Caki2 (cell line): ENCODE data around the gene NEU1. TPM values are rescaled to one million over a fixed set of nuclear protein-coding genes. Genes with fewer than 3 reads are reported as not detected.
"Not testable (repeated sequence)": the region's sequence is repeated elsewhere in the genome, so short reads cannot be mapped to it uniquely, and the experiment has no call there.

Source experiments
- DNase-seq: peaks from one replicate; pipeline ENCODE4 v3.0.0-alpha.2; 2015; ENCODE audit warnings: low read depth
- in situ Hi-C: cut with HindIII; loops from 2 replicates; pipeline ENCODE4 v1.10.0; 2016; ENCODE audit warnings: low sequenced_read_pairs, low pct_unique_long_range_greater_than_20kb, mixed read lengths
- total RNA-seq: library from RNA; depleted of rRNA; stranded (reverse); fragments of >200 nt; shearing (Covaris generic); gene quantifications from 2 replicates; pipeline ENCODE4 v1.2.3, GENCODE V29; 2014; ENCODE audit warnings: low replicate concordance; rRNA removed

NEU1 gene
- total RNA-seq, result 73.1 and 105 TPM in 2 replicates

DNA sequence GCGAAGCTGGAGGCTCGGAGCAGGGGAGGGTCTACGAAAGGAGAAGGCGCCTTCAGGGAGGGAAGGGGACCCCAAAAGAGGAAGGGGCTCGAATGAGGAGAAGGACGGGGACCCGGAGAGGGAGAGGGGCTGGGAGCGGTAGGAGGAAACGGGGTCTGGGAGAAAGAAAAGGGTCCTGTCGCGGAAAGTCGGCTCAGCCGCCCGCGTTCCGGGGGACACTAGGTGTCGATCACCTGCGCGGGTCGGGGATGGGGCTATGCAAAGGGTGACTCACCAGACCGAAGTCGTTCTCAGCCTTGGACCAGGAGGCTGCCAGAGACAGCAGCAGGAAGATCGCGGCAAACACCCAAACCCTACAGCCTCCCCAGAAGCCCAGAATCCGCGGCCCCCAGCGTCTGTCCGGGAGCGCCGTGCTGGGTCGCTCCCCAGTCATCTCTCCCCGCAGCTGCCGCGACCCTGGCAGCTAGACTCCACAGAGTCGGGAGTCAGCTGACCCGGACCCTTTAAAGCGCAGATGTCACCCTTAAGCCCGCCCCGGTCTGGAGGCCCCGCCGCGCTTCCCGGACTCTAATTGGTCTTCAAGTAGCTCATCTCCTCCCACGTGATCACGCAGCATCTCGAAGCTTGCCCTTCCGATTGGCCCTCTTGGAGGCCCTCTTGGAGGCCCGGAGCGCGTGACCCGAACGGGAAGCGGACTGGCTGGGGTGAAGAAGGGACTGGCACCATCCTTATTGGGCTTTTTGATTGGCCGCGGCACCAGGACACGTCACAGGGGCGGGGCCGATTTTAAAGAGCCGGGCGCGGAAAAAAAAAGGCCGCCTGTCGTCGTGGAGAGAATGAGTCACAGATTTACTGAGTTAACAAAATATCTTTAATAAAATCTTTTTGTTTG is at the start of gene NEU1:
Gene NEU1, minus strand, starts transcription at position 478 of the 892 bp plus-strand sequence. Its CDS starts 45 bp downstream, at position 433.
- in situ Hi-C loops, result no loop called here
- peak; percentile 100 for DNase-seq

DNA sequence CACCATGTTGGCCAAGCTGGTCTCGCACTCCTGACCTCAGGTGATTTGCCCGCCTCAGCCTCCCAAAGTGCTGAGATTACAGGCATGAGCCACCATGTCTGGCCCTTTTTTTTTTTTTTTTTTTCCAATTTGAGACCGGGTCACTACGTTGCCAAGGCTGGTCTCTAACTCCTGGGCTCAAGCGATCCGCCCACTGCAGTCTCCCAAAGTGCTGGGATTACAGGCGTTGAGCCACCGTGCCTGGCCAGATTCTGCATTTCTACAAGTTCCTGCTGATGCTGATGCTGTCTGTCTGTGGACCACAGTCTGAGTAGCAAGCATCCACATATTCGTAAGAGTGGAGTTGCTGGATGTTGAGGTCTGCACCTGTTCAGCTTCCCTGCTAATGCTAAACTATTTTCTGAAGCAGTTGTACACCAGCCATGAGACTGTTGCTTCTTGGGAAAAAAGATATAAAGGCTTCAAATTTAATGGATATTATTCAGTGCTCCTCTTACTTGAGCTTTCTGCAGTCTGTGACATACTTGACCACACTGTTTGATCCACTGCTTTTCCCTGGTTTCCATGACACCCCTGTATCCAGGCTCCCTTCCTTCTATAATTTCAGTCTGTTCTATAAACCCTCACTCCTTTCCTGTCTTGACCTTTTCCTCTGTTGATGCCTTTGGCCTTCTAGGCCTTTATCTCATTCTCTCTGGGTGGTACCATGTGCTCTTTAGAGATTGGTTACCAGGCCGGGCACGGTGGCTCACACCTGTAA is 49.4 kb upstream of the NEU1 start:
- in situ Hi-C loops, result no loop called here

GRCh38 chr6:31909298-31909697 is 46.7 kb upstream of the NEU1 start:
- DNase-seq, in situ Hi-C loops: not testable (repeated sequence)

More for the DNA sequence above, 49.4 kb upstream of the NEU1 start:
- DNase-seq, result no peak

DNA sequence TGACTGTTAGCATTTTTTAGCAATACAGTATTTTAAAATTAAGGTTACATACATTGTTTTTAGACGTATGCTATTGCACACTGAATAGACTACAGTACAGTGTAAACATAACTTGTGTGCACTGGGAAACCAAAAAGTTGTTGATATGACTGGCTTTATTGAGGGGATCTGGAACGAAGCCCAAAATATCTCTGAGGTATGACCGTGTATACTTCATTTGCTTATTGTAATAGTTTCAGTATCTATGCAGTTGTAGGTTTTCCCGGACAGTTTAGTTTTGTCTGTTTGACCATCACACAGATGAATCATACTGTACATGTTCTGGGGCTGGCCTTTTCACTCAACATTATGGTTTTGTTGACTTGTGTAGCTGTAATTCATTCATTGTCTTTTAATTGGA is 46.2 kb upstream of the NEU1 start:
- DNase-seq, result peak; percentile 23
- in situ Hi-C loops, result no loop called here

DNA sequence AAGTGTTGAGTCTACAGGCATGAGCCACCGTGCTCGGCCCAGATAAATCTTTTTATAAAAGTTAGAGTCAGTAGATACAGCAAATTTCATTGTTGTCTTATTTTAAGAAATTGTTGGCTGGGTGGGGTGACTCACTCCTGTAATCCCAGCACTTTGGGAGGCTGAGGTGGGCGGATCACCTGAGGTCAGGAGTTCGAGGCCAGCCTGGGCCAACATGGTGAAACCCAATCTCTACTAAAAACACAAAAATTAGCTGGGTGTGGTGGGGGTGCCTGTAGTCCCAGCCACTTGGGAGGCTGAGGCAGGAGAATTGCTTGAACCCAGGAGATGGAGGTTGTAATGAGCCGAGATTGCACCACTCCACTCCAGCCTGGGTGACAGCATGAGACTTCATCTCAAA is 45.6 kb upstream of the NEU1 start:
- in situ Hi-C loops, DNase-seq: not testable (repeated sequence)

DNA sequence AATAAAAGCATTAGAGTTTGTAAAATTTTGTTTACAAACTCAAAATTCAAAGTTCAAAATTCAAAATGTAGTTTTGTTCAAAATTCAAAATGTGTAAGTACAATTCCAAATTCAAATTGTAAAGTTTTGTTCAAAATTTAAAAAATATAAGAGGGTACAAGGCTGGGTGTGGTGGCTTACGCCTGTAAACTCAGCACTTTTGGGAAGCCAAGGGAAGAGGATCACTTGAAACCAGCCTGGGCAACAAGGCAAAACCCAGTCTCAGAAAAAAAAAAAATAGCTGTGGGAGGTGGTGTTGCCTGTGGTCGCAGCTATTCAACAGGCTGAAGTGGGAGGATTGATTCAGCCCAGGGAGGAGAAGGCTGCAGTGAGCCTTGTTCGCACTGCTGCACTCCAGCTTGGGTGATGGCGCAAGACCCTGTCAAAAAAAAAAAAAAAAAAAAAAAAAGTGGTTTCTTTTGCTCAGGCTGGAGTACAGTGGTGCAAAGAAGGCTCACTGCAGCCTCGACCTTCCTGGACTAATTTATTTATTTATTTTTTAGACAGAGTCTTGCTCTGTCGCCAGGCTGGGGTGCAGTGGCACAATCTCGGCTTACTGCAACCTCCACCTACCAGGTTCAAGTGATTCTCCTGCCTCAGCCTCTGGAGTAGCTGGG is 44.7 kb upstream of the NEU1 start:
- in situ Hi-C loops, result no loop called here

GRCh38 chr6:31906727-31907126 is 44.1 kb upstream of the NEU1 start:
- DNase-seq, in situ Hi-C loops: not testable (repeated sequence)

More for the DNA sequence above, 44.7 kb upstream of the NEU1 start:
- peak; percentile 54 for DNase-seq

DNA sequence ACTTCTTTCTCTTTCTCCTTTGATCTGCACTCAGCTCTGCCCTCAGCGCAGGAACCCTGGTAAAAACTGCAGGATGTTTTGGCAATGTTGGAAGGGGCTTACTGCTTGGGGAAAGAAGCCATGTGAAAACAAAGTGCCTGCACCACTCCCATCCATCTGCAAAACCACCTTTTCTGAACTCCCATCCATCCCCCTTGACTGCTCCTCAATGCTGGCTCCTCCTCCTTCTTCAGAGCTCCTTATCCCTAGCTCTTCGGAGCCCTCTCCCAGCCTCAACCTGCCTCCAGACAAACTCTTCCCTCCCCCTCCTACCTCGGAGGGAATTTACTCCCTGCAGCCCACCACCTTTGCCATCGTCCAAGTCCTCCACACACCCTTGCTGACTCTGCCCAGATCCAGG is 43.5 kb upstream of the NEU1 start:
- in situ Hi-C loops, result no loop called here
- no peak for DNase-seq

GRCh38 chr6:31905041-31905440 is 42.4 kb upstream of the NEU1 start:
- in situ Hi-C loops, result no loop called here
- DNase-seq, result no peak

DNA sequence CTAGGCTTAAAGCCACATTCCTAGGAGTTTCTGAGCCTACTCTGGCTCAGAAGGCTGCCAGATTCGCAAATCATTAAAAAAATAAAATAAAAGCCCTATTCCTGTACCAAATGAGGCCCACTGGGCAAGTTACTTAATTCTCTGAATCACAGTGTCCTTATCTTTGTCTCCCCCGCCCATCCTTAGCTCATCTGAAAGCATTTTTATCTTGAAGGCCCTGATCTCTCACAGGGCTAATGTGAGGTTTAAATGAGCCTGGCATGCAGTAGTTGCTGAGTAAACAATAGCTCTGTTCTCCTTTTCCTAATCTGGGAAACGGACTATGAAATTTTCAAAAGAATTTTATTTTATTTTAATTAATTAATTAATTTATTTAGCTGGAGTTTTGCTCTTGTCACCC is 41.3 kb upstream of the NEU1 start:
- in situ Hi-C loops, result no loop called here
- DNase-seq, result no peak

DNA sequence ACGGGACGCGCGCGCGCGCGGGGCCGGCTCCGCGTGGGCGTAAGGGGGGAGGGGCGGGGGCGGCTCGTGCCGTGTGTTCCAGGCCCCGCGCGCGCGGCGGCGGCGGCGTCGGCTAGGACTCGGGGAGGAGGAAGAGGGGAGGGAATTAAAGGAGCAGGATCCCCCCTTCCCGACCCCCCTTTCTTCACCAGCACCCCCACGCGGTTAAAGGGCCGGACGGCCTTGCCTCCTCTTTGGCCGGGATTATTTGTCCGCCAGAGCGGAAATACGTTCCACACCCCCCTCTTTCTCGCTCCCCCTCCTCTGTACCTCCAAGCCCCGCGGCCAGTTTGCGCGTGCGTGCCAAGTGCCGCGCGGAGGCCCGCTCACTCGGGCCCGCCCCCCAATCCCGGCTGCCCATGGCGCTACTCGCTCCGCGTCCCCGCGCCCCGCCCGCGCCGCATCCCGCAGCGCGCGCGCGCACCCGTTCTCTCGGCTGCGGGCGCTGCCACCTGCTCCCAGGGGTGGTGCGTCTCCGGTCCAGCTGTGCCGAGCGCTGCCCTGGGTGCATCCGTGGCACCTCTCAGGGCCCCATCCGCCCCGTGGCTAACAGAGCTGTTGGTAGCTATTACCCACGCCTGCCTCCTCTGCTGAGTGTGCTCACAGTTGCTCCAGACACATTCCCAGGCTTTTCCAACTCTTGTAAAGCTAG is 39.5 kb upstream of the NEU1 start, which contains the start of gene ZBTB12:
Gene ZBTB12, minus strand, starts transcription at position 134 of the 691 bp plus-strand sequence. CDS start 781 bp downstream, outside the sequence.
- in situ Hi-C loops, result no loop called here
- peak; percentile 97 for DNase-seq

- peak; percentile 37 for DNase-seq
- in situ Hi-C loops, result no loop called here
These were observed 38.9 kb upstream of the NEU1 start for GRCh38 chr6:31901415-31901952.

GRCh38 chr6:31900917-31901414 is 38.3 kb upstream of the NEU1 start:
- in situ Hi-C loops, result no loop called here
- DNase-seq, result no peak

DNA sequence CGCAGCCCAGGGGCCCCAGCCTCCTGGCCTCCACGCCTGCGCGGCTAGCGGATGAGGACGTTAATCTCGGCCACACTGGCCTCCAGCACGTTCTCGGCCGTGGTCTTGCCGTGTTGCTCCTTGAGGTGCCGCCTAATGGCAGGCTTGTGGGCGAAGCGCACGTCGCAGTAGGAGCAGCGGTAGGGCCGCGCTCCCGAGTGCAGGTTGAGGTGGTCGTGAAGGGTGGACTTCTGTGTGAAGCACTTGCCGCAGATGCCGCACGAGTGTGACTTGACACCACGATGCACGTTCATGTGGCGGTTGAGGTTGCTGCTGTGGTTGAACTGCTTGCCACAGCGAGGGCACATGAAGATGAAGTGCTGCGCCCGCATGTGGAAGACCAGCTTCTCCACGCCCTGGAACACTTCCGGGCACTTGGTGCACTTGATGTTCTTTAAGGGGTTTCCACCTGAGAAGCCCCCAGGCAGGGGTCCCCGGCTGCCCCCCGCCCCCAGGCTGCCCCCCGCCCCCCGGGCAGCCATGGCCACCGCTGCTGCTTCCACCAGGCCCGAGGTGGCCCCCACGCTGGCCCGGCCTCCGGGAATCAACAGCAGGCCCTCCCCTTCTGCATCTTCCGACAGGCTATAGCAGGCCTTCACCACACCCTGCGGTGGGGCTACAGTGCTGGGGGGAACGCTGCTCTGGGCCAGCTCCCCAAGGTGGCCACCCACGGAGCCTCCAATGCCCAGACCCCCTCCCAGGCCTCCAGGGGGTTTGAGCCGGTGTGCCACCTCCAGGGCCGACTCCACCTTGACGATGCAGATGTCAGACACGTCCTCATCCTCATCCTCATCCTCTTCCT is 37.5 kb upstream of the NEU1 start:
- in situ Hi-C loops, result no loop called here
- DNase-seq, result no peak

DNA sequence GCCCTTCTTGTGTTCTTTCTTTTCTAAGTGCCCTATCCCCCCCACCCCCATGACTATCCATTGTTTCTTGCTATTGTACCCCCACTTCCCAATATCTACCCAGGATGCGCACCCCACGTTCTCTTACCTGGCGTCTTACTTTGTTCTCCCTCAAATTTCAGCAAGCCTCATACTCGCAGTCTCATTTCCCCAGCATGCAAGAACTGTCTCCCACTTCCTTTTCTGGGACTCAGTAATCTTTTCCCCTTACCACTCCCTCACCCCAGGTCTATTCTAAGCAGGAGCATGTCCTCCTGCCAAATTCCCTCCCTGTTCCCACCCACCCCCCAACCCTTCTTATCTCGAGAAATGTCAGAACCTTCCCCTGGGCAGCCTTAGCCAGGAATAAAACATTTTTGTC is 36.6 kb upstream of the NEU1 start:
- in situ Hi-C loops, result no loop called here
- DNase-seq, result no peak

DNA sequence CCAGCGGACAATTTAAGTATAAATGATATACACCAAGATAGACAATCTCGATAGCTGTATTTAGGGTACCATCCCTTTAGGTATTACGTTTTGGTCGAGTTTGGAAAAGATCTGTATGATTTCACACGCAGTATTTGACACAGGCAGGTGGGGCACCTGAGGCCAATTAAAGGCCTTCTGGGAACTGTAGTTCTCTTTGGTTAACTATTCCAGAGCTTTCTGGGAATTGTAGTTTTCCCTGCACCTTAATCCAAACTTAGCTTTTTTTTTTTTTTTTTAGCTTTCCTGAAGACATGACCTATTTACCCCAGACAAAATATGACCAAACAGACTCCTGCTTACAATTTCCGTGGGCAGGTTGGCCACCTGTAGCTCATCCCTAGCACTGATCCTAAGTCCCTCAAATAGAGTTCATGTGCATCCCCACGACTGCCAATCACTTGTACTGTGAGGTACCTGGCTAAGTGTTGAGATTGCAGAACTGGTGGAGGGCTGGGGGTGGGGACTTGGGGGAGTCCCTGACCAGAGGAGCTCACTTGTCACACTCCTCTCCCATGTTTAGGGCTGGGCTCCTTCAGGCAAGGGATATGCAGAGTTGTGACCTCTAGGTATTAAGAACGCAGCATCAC is 35.9 kb upstream of the NEU1 start:
- in situ Hi-C loops, result no loop called here
- DNase-seq, result peak; percentile 71
